Upper lobe of right lung (tissue), 1 donor: Measurements from ENCODE around the gene SMPX. TPM values are rescaled to one million over a fixed set of nuclear protein-coding genes. Genes with fewer than 3 reads are reported as not detected.
A peak's percentile ranks its signal among the peaks of the same experiment; 100 is the strongest.

Source experiments
- ATAC-seq: fragments of 200-7000 bp; cut with Tn5 transposase; one replicate; pipeline ENCODE4 v1.9.1; 2020; ENCODE audit warnings: mild to moderate bottlenecking, moderate library complexity
- DNase-seq: peaks from one replicate; pipeline ENCODE4 v3.0.0-alpha.2; 2020
- H3K27ac ChIP-seq: fragments of 200-600 bp; one replicate; pipeline ENCODE4 v1.8.0; 2022
- H3K27me3 ChIP-seq: fragments of 200-600 bp; one replicate; pipeline ENCODE4 v1.8.0; 2022; ENCODE audit warnings: mild to moderate bottlenecking
- H3K36me3 ChIP-seq: fragments of 200-600 bp; one replicate; pipeline ENCODE4 v1.8.0; 2022
- H3K4me1 ChIP-seq: fragments of 200-600 bp; one replicate; pipeline ENCODE4 v1.8.0; 2022
- H3K4me3 ChIP-seq: fragments of 200-600 bp; one replicate; pipeline ENCODE4 v1.8.0; 2022; ENCODE audit warnings: mild to moderate bottlenecking
- H3K9me3 ChIP-seq: fragments of 200-600 bp; one replicate; pipeline ENCODE4 v1.8.0; 2022
- CTCF ChIP-seq: fragments of 200-600 bp; IDR thresholded peaks from one replicate; pipeline ENCODE4 v1.8.0; 2022; ENCODE audit warnings: antibody characterized with exemption
- intact Hi-C: fragments of 100-400 bp; cut with DNase I; formaldehyde crosslinking; loops from one replicate; pipeline ENCODE4 v1.11.0; 2022
- total RNA-seq: library from RNA; stranded (reverse); fragmentation: NEBNext Ultra II Directional; extraction: Animal tissue kit (Norgen Biotek cat#: 25700); gene quantifications from one replicate; pipeline ENCODE4 v1.2.1, GENCODE V29; 2021
- donor health status: DM: no; HTN: yes; CAD: no; lungs with severe emphysema.

Gene SMPX
- total RNA-seq, 1 donor from 2014 or later = not detected

GRCh38 chrX:21749924-21750323 lies 8.0 kb downstream of the SMPX start:
- Histone ChIP-seq H3K4me1 (no peaks in the 10 kb centered on the region), H3K27me3 (no peaks in the 10 kb centered on the region), H3K27ac (no peak overlapping the region), H3K9me3 (no peaks in the 10 kb centered on the region), H3K36me3 (no peaks in the 10 kb centered on the region), H3K4me3 (no peak overlapping the region)
- TF ChIP-seq CTCF = no peak
- intact Hi-C loops = no loop called here
- ATAC-seq = no peak
- DNase-seq = no peak

- Histone ChIP-seq H3K27me3 (no peaks in the 10 kb centered on the region), H3K9me3 (no peaks in the 10 kb centered on the region), H3K27ac (no peak overlapping the region), H3K36me3 (no peaks in the 10 kb centered on the region), H3K4me1 (no peaks in the 10 kb centered on the region), H3K4me3 (no peak overlapping the region)
- intact Hi-C loops = no loop called here
- no peak for TF ChIP-seq CTCF
- no peak for ATAC-seq
- DNase-seq = no peak
Observed at GRCh38 chrX:21748235-21748634, 9.7 kb downstream of the SMPX start.

GRCh38 chrX:21747558-21747957 lies 10.4 kb downstream of the SMPX start:
- no peak for TF ChIP-seq CTCF
- H3K9me3 ChIP-seq = no peaks in the 10 kb centered on the region
- no peak overlapping the region for H3K27ac ChIP-seq
- intact Hi-C loops = no loop called here
- H3K27me3 ChIP-seq = no peaks in the 10 kb centered on the region
- H3K4me1 ChIP-seq = no peaks in the 10 kb centered on the region
- no peak overlapping the region for H3K4me3 ChIP-seq
- no peak for DNase-seq
- no peaks in the 10 kb centered on the region for H3K36me3 ChIP-seq
- ATAC-seq = no peak

GRCh38 chrX:21745756-21746155 lies 12.2 kb downstream of the SMPX start:
- H3K4me3 ChIP-seq = no peak overlapping the region
- H3K27me3 ChIP-seq = no peaks in the 10 kb centered on the region
- no peak for DNase-seq
- no peaks in the 10 kb centered on the region for H3K9me3 ChIP-seq
- no peak overlapping the region for H3K27ac ChIP-seq
- ATAC-seq = no peak
- no peaks in the 10 kb centered on the region for H3K36me3 ChIP-seq
- H3K4me1 ChIP-seq = no peaks in the 10 kb centered on the region
- peak; percentile 45 for TF ChIP-seq CTCF
- intact Hi-C loops = no loop called here

- no peaks in the 10 kb centered on the region for H3K4me1 ChIP-seq
- intact Hi-C loops = no loop called here
- H3K9me3 ChIP-seq = no peaks in the 10 kb centered on the region
- H3K4me3 ChIP-seq = no peak overlapping the region
- H3K36me3 ChIP-seq = no peaks in the 10 kb centered on the region
- DNase-seq (no peak), ATAC-seq (no peak)
- TF ChIP-seq CTCF = no peak
- H3K27ac ChIP-seq = no peak overlapping the region
- no peaks in the 10 kb centered on the region for H3K27me3 ChIP-seq
Observed at GRCh38 chrX:21744721-21745120, 13.2 kb downstream of the SMPX start.

- Histone ChIP-seq H3K4me3 (no peak overlapping the region), H3K4me1 (no peaks in the 10 kb centered on the region), H3K27ac (no peak overlapping the region), H3K9me3 (no peaks in the 10 kb centered on the region), H3K36me3 (no peaks in the 10 kb centered on the region), H3K27me3 (no peaks in the 10 kb centered on the region)
- intact Hi-C loops = no loop called here
- ATAC-seq (no peak), DNase-seq (no peak)
- TF ChIP-seq CTCF = no peak
Observed at GRCh38 chrX:21744060-21744459, 13.9 kb downstream of the SMPX start.
